ENCODE measurements around the gene GGCT.

The GGCT gene

DNA sequence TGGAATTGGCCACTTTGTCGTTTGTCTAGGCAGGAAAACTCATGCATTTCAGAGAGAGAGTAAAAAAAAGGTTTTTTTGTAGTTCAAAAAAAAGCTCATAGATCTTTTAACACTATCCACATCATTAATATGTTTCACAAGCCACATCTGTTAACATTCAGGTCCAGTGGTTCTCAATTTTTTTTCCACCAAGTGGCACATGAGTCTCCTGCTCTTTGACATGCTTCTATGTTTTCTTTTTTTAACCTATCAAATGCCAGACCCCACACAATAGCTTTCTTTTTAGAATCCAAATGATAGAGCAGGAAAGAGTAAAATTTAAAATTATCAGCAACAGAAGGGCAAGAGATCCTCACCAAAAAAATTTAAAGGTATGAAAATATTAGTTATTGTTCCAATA, 46.3 kb downstream of the GGCT start:
- H3K4me3 ChIP-seq (ENCODE audit: low read length, poor library complexity, severe bottlenecking) = no peak overlapping the region
- H3K9ac ChIP-seq (ENCODE audit: low read depth, low read length, poor library complexity, severe bottlenecking) = no peak overlapping the region
- H3K9me3 ChIP-seq (ENCODE audit: insufficient read depth, low read depth, low read length) = no peaks in the 10 kb centered on the region
- no peaks in the 10 kb centered on the region for H3K79me2 ChIP-seq (ENCODE audit: insufficient read depth, low read length)
- 0 out of 2 replicates have a peak, but pooled peaks cover 3% of the 10 kb centered on the region for H3F3A ChIP-seq (ENCODE audit: low read depth)
- no peak overlapping the region for H2AFZ ChIP-seq (ENCODE audit: low read length)
- peaks cover 4% of the 10 kb centered on the region for H3K4me1 ChIP-seq (ENCODE audit: insufficient read depth, low read length, poor library complexity, severe bottlenecking)
- H3K4me2 ChIP-seq (ENCODE audit: low read depth, low read length, poor library complexity, severe bottlenecking) = no peak overlapping the region
- H3K27me3 ChIP-seq (ENCODE audit: insufficient read depth, low read length, poor library complexity, severe bottlenecking) = no peaks in the 10 kb centered on the region
- peaks cover 17% of the 10 kb centered on the region; the same call in 1 of the 2 replicates for H3K36me3 ChIP-seq (ENCODE audit: insufficient read depth, low read length)
- no peaks in the 10 kb centered on the region for H3K9me2 ChIP-seq (replicated peaks; ENCODE audit: low read depth, low read length)
- H4K20me1 ChIP-seq (ENCODE audit: insufficient read depth, low read length, poor library complexity, severe bottlenecking) = no peaks in the 10 kb centered on the region
- TF ChIP-seq, protein P1, sequence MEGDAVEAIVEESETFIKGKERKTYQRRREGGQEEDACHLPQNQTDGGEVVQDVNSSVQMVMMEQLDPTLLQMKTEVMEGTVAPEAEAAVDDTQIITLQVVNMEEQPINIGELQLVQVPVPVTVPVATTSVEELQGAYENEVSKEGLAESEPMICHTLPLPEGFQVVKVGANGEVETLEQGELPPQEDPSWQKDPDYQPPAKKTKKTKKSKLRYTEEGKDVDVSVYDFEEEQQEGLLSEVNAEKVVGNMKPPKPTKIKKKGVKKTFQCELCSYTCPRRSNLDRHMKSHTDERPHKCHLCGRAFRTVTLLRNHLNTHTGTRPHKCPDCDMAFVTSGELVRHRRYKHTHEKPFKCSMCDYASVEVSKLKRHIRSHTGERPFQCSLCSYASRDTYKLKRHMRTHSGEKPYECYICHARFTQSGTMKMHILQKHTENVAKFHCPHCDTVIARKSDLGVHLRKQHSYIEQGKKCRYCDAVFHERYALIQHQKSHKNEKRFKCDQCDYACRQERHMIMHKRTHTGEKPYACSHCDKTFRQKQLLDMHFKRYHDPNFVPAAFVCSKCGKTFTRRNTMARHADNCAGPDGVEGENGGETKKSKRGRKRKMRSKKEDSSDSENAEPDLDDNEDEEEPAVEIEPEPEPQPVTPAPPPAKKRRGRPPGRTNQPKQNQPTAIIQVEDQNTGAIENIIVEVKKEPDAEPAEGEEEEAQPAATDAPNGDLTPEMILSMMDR (conservative IDR thresholded peaks at IDR 0.05; ENCODE audit: low read length) = no peak
- TF ChIP-seq EZH2phosphoT487 (IDR thresholded peaks at IDR 0.05; ENCODE audit: borderline replicate concordance) = no peak

DNA sequence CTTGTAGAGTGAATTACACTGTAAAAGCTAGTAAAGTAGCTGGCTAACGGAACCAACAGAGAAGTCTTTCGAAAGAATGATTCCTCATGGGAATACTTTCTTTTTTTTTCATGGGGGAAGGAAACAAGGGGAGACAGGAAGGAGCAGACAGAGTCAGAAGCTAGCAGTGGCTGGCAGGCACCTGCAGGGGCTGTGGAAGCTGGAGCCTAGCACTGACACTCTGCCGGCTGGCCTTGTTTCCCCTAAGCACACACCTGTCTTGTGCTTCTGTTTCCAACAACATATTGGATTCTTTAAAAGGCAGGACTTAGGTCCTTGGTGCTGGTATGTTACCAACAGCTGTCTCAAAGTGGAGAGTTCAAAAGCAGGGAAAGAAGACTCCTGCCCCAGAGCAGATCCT, 50.7 kb downstream of the GGCT start:
- no peak overlapping the region for H3K4me2 ChIP-seq (ENCODE audit: low read depth, low read length, poor library complexity, severe bottlenecking)
- no peaks in the 10 kb centered on the region for H3K9me2 ChIP-seq (replicated peaks; ENCODE audit: low read depth, low read length)
- H2AFZ ChIP-seq (ENCODE audit: low read length) = no peak overlapping the region
- H3K27me3 ChIP-seq (ENCODE audit: insufficient read depth, low read length, poor library complexity, severe bottlenecking) = no peaks in the 10 kb centered on the region
- no peak overlapping the region for H3K4me3 ChIP-seq (ENCODE audit: low read length, poor library complexity, severe bottlenecking)
- peaks cover 28% of the 10 kb centered on the region; the same call in 1 of the 2 replicates for H3K36me3 ChIP-seq (ENCODE audit: insufficient read depth, low read length)
- no peaks in the 10 kb centered on the region for H3F3A ChIP-seq (ENCODE audit: low read depth)
- H3K9ac ChIP-seq (ENCODE audit: low read depth, low read length, poor library complexity, severe bottlenecking) = no peak overlapping the region
- no peaks in the 10 kb centered on the region for H3K79me2 ChIP-seq (ENCODE audit: insufficient read depth, low read length)
- TF ChIP-seq, protein P1 (conservative IDR thresholded peaks at IDR 0.05; ENCODE audit: low read length) = no peak
- TF ChIP-seq EZH2phosphoT487 (IDR thresholded peaks at IDR 0.05; ENCODE audit: borderline replicate concordance) = no peak
- H3K9me3 ChIP-seq (ENCODE audit: insufficient read depth, low read depth, low read length) = no peaks in the 10 kb centered on the region
- H3K4me1 ChIP-seq (ENCODE audit: insufficient read depth, low read length, poor library complexity, severe bottlenecking) = peaks cover 3% of the 10 kb centered on the region
- no peaks in the 10 kb centered on the region for H4K20me1 ChIP-seq (ENCODE audit: insufficient read depth, low read length, poor library complexity, severe bottlenecking)

DNA sequence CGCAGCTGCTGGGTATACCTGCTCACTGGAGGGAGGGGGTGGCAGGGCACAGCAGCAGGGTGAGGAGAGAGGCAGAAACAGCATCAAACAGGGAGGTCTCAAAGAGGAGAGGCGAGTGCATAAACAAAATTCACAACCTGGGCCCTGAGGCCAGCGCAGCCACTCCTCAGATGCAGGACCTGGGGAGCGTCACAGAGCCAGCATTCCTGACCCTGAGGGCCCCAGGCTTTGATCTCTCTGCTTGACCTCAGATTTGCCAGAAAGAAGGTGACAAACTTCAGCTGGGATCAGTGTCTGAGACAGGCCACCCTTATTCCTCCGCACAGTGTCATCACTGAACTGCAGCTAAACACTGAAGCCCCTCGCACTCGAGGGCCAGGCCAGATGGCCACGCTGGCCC, 51.6 kb downstream of the GGCT start:
- Histone ChIP-seq H2AFZ (ENCODE audit: low read length) (no peak overlapping the region), H3K79me2 (ENCODE audit: insufficient read depth, low read length) (no peaks in the 10 kb centered on the region), H3K9me2 (replicated peaks; ENCODE audit: low read depth, low read length) (no peaks in the 10 kb centered on the region), H3K4me1 (ENCODE audit: insufficient read depth, low read length, poor library complexity, severe bottlenecking) (peaks cover 3% of the 10 kb centered on the region), H4K20me1 (ENCODE audit: insufficient read depth, low read length, poor library complexity, severe bottlenecking) (no peaks in the 10 kb centered on the region), H3K9ac (ENCODE audit: low read depth, low read length, poor library complexity, severe bottlenecking) (no peak overlapping the region), H3K9me3 (ENCODE audit: insufficient read depth, low read depth, low read length) (no peaks in the 10 kb centered on the region), H3K27me3 (ENCODE audit: insufficient read depth, low read length, poor library complexity, severe bottlenecking) (no peaks in the 10 kb centered on the region), H3K36me3 (ENCODE audit: insufficient read depth, low read length) (peaks cover 28% of the 10 kb centered on the region; the same call in 1 of the 2 replicates), H3K4me2 (ENCODE audit: low read depth, low read length, poor library complexity, severe bottlenecking) (no peak overlapping the region), H3K4me3 (ENCODE audit: low read length, poor library complexity, severe bottlenecking) (no peak overlapping the region), H3F3A (ENCODE audit: low read depth) (no peaks in the 10 kb centered on the region)
- TF ChIP-seq, protein P1 (conservative IDR thresholded peaks at IDR 0.05; ENCODE audit: low read length) = no peak
- no peak for TF ChIP-seq EZH2phosphoT487 (IDR thresholded peaks at IDR 0.05; ENCODE audit: borderline replicate concordance)

Measured in Loucy (cell line).